Prostate gland (tissue), 2 donors: ENCODE results near the gene MED12L.

Source experiments
- POLR2AphosphoS5 ChIP-seq: sonication (generic); formaldehyde crosslinking; IDR thresholded peaks from one replicate; pipeline ENCODE4 v1.6.1; 2017; ENCODE audit warnings: antibody characterized with exemption
- TF ChIP-seq, protein P1 (sequence below), 4 experiments: fragments of 200-600 bp in 2 of 4; fragments of 450-650 bp in 2 of 4; sonication (generic) in 2 of 4; IDR thresholded peaks; 1 replicate in 3 of 4; 2 replicates in 1 of 4; pipeline ENCODE4 v1.5.1; 2016 to 2019; ENCODE audit warnings: antibody characterized with exemption in 4 of 4, mild to moderate bottlenecking in 2 of 4, moderate library complexity in 2 of 4

DNA sequence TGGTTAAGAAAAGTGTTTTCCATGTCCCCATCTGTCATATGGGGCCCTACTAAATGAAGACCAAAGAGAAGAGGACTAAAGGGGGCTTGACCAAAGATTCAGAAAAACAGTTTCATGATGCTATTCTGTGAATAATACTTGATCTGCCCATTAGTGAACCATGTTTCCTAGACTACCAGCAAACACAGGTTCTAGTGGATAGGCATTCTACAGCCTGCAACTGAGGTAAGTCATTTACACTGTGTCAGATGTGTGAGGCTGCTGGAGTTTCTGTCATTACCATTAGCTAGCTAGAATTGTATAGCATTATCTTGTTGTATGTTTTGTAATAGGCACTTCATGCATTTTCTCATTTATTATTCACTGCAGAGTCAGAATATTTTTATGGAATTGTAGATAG, 111.0 kb downstream of the MED12L start:
- TF ChIP-seq, protein P1, sequence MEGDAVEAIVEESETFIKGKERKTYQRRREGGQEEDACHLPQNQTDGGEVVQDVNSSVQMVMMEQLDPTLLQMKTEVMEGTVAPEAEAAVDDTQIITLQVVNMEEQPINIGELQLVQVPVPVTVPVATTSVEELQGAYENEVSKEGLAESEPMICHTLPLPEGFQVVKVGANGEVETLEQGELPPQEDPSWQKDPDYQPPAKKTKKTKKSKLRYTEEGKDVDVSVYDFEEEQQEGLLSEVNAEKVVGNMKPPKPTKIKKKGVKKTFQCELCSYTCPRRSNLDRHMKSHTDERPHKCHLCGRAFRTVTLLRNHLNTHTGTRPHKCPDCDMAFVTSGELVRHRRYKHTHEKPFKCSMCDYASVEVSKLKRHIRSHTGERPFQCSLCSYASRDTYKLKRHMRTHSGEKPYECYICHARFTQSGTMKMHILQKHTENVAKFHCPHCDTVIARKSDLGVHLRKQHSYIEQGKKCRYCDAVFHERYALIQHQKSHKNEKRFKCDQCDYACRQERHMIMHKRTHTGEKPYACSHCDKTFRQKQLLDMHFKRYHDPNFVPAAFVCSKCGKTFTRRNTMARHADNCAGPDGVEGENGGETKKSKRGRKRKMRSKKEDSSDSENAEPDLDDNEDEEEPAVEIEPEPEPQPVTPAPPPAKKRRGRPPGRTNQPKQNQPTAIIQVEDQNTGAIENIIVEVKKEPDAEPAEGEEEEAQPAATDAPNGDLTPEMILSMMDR (IDR thresholded peaks at IDR 0.05): no peak
- no peak for TF ChIP-seq POLR2AphosphoS5
